ENCODE results near the gene EFHC1.

GRCh38 chr6:52508261-52508739 lies 88.2 kb downstream of the EFHC1 start:
- no peak for TF ChIP-seq CTCF (IDR thresholded peaks at IDR 0.05; ENCODE audit: poor library complexity)
- TF ChIP-seq EZH2 (IDR thresholded peaks at IDR 0.05; ENCODE audit: borderline replicate concordance) = no peak
- TF ChIP-seq EZH2phosphoT487 (IDR thresholded peaks at IDR 0.05; ENCODE audit: low read depth, severe bottlenecking, unreplicated experiment) = no peak
